K562 (cell line): ENCODE data around the gene HAUS2. TPM values are rescaled to one million over a fixed set of nuclear protein-coding genes. Genes with fewer than 3 reads are reported as not detected.

ENCODE experiments used
- ATAC-seq: fragments of 200-7000 bp; cut with Tn5 transposase; 3 replicates; pipeline ENCODE4 v1.9.1; 2020; ENCODE audit warnings: moderate library complexity
- BruUV-seq: library from RNA; stranded (reverse); fragments of 400-500 nt; replicated peaks from 2 replicates; lab custom pipeline; 2021; lab: Mats Ljungman, UMichigan
- CTCF ChIA-PET: fragments of 300-600 bp; formaldehyde crosslinking; extraction: SDS; loops from one replicate; lab custom pipeline; 2021; ENCODE audit warnings: low intra/inter-chr PET ratio; lab: Yijun Ruan, JAX
- POLR2A ChIA-PET: fragments of 300-600, 350-650 bp; sonication (Branson Sonifier 250); formaldehyde crosslinking; extraction: SDS; loops from one replicate; lab custom pipeline; 2021; ENCODE audit warnings: antibody characterized with exemption, inconsistent platforms; lab: Yijun Ruan, JAX
- DNase-seq, 4 experiments: peaks; one replicate each; pipeline versions ENCODE4 v3.0.0 to v3.0.0-alpha.2; 2011 to 2018; ENCODE audit warnings: low spot score in 3 of 4, mixed read lengths in 3 of 4; ENCODE audit errors: extremely low read depth in 1 of 4
- FAIRE-seq: peaks from 2 replicates; lab custom pipeline; 2011; peaks lifted over from hg19 to GRCh38; lab: Jason Lieb, UNC
- H2AFZ ChIP-seq: 2 replicates; pipeline ENCODE4 v1.6.0; 2011; ENCODE audit warnings: low read depth, low read length, control low read depth, inconsistent platforms
- H3K27ac ChIP-seq: fragments of 200-600 bp; 3 replicates; pipeline ENCODE4 v1.8.0; 2011; ENCODE audit warnings: low read depth, mild to moderate bottlenecking, control low read depth, inconsistent platforms, low read length, moderate library complexity, mixed read lengths; ENCODE audit errors: extremely low read depth
- H3K27me3 ChIP-seq, 2 experiments: fragments of 300-600 bp in 1 of 2; 2 replicates in 1 of 2; 3 replicates in 1 of 2; pipeline versions ENCODE4 v1.6.0 to v1.8.0; 2011; ENCODE audit warnings: inconsistent platforms in 2 of 2, low read length in 2 of 2, mild to moderate bottlenecking in 1 of 2, mixed read lengths in 1 of 2, moderate library complexity in 1 of 2; ENCODE audit not compliant: control insufficient read depth in 2 of 2, insufficient read depth in 2 of 2
- H3K36me3 ChIP-seq: fragments of 300-600 bp; 3 replicates; pipeline ENCODE4 v1.8.0; 2011; ENCODE audit warnings: mild to moderate bottlenecking, low read length, inconsistent platforms; ENCODE audit not compliant: control insufficient read depth, insufficient read depth
- H3K4me1 ChIP-seq, 2 experiments: fragments of 200-600 bp in 1 of 2; replicated peaks in 1 of 2; 2 replicates in 1 of 2; 3 replicates in 1 of 2; pipeline versions ENCODE4 v1.5.1 to v1.8.0; 2011; ENCODE audit warnings: inconsistent platforms in 2 of 2, low read length in 2 of 2, mild to moderate bottlenecking in 1 of 2, mixed read lengths in 1 of 2, moderate library complexity in 1 of 2; ENCODE audit not compliant: control insufficient read depth in 2 of 2, insufficient read depth in 2 of 2
- H3K4me2 ChIP-seq: 2 replicates; pipeline ENCODE4 v1.6.1; 2011; ENCODE audit warnings: low read length, control low read depth, inconsistent platforms, mixed read lengths; ENCODE audit not compliant: insufficient read depth
- H3K4me3 ChIP-seq: fragments of 200-600 bp; sonication (generic), shearing (Covaris generic); 2 replicates; pipeline ENCODE4 v1.5.1; 2016; ENCODE audit warnings: control low read depth, inconsistent platforms
- H3K79me2 ChIP-seq: fragments of 200-600 bp; 3 replicates; pipeline ENCODE4 v1.8.0; 2011; ENCODE audit warnings: low read length, inconsistent platforms; ENCODE audit not compliant: control insufficient read depth, insufficient read depth
- H3K9ac ChIP-seq, 2 experiments: 2 replicates each; pipeline versions ENCODE4 v1.6.0 to v1.6.1; 2011; ENCODE audit warnings: low read depth in 2 of 2, low read length in 2 of 2, control low read depth in 1 of 2, inconsistent platforms in 1 of 2, mild to moderate bottlenecking in 1 of 2, mixed read lengths in 1 of 2; ENCODE audit not compliant: insufficient read depth in 1 of 2
- H3K9me1 ChIP-seq: one replicate; pipeline ENCODE4 v1.6.0; 2011; ENCODE audit warnings: inconsistent platforms, mild to moderate bottlenecking, low read length, moderate library complexity; ENCODE audit not compliant: control insufficient read depth, insufficient read depth
- H3K9me3 ChIP-seq: replicated peaks from 2 replicates; pipeline ENCODE4 v1.5.1; 2011; ENCODE audit warnings: low read depth, low read length, inconsistent platforms; ENCODE audit not compliant: control insufficient read depth, insufficient read depth
- H4K20me1 ChIP-seq: replicated peaks from 2 replicates; pipeline ENCODE4 v1.6.1; 2011; ENCODE audit warnings: low read length, inconsistent platforms, mixed read lengths; ENCODE audit not compliant: control insufficient read depth, insufficient read depth
- CCAR2 ChIP-seq: fragments of 200-400 bp; formaldehyde crosslinking; IDR thresholded peaks from 2 replicates; pipeline ENCODE4 v1.6.1; 2017; ENCODE audit warnings: mild to moderate bottlenecking, low read depth, low read length
- HOXB6 ChIP-seq: fragments of 250-450 bp; sonication (Bioruptor Pico); IDR thresholded peaks from 2 replicates; pipeline ENCODE4 v1.5.1; 2022; ENCODE audit warnings: mild to moderate bottlenecking, borderline replicate concordance
- NBN ChIP-seq: fragments of 450-650 bp; IDR thresholded peaks from 2 replicates; pipeline ENCODE4 v1.6.1; 2016; ENCODE audit warnings: low read depth, mild to moderate bottlenecking
- RERE ChIP-seq: sonication (generic); formaldehyde crosslinking; IDR thresholded peaks from 2 replicates; pipeline ENCODE4 v1.8.0; 2023; ENCODE audit warnings: missing genetic modification reagents, mild to moderate bottlenecking, borderline replicate concordance
- TEAD4 ChIP-seq, 2 experiments: sonication (generic) in 1 of 2; formaldehyde crosslinking in 1 of 2; IDR thresholded peaks; 2 replicates each; pipeline versions ENCODE4 v1.6.1 to v1.8.0; 2012 to 2022; ENCODE audit warnings: borderline replicate concordance in 1 of 2, inconsistent platforms in 1 of 2, low read length in 1 of 2, mild to moderate bottlenecking in 1 of 2, missing genetic modification reagents in 1 of 2
- ZNF140 ChIP-seq: fragments of 250-450 bp; sonication (Bioruptor Pico); IDR thresholded peaks from 2 replicates; pipeline ENCODE4 v1.8.0; 2021; ENCODE audit warnings: moderate library complexity, mild to moderate bottlenecking, inconsistent platforms
- ZNF263 ChIP-seq: sonication (generic); formaldehyde crosslinking; IDR thresholded peaks from 2 replicates; pipeline ENCODE4 v1.8.0; 2022; ENCODE audit warnings: mild to moderate bottlenecking, missing genetic modification reagents, borderline replicate concordance
- ZNF384 ChIP-seq: IDR thresholded peaks from 2 replicates; pipeline ENCODE4 v1.6.1; 2012; ENCODE audit warnings: low read depth, low read length, improper control_type of control experiment
- ZNF507 ChIP-seq: conservative IDR thresholded peaks from 2 replicates; pipeline ENCODE4 v1.6.1; 2017; ENCODE audit warnings: missing genetic modification characterization, missing compliant biosample characterization
- WGBS: fragments of 100-300 bp; shearing (Covaris generic); methylation state at CpG from one replicate; pipeline ENCODE4 v1.1.6; 2016; ENCODE audit warnings: low coverage, mixed read lengths; ENCODE audit not compliant: insufficient coverage; ENCODE audit errors: missing lambda C conversion rate; 5-methylcytosine and 5-hydroxymethylcytosine counted together
- in situ Hi-C: fragments of 300-500 bp; cut with MboI; formaldehyde crosslinking; loops from 4 replicates; pipeline ENCODE4 v1.15.0; 2018; ENCODE audit warnings: inconsistent platforms, mixed read lengths
- intact Hi-C: fragments of 100-400 bp; cut with micrococcal nuclease; formaldehyde crosslinking; loops from 2 replicates; pipeline ENCODE4 v1.14.2; 2022
- polyA plus RNA-seq, 8 experiments: library from polyadenylated mRNA; depleted of rRNA in 4 of 8; stranded (reverse) in 5 of 8; unstranded in 3 of 8; fragments of >200 nt; fragmentation: Nextera tagmentation in 2 of 8; fragmentation: Illumina TruSeq in 1 of 8; extraction: Ambion mirVana in 2 of 8; extraction: Trizol in 1 of 8; gene quantifications; 2 replicates each; pipeline versions ENCODE4 v1.2.1 to v1.2.3, GENCODE V29; 2011 to 2014; ENCODE audit warnings: inconsistent platforms in 1 of 8, missing spikeins in 1 of 8
- total RNA-seq, 7 experiments: library from RNA; depleted of rRNA in 6 of 7; stranded (reverse); fragments of >200 nt in 6 of 7; fragmentation: Illumina TruSeq in 2 of 7; extraction: Trizol in 2 of 7; gene quantifications; 2 replicates each; pipeline versions ENCODE4 v1.2.1 to v1.2.3, GENCODE V29; 2011 to 2021; ENCODE audit warnings: low replicate concordance in 1 of 7
- TF ChIP-seq, protein P1 (sequence below): IDR thresholded peaks from 2 replicates; pipeline ENCODE4 v1.6.1; 2012; ENCODE audit warnings: low read depth, low read length, improper control_type of control experiment, borderline replicate concordance

Gene HAUS2
- total and polyA plus RNA-seq, 9 of the 15 experiments (the other 6 are each of a cell fraction or from before 2014, with no cell fraction given), result 30.6 to 64.9 (median 54.1) TPM

- Histone ChIP-seq H3K27me3 (no peaks in the 10 kb centered on the region), H3K9ac (no peak overlapping the region), H3K4me2 (peak overlapping the region; percentile 52), H3K4me1 (peaks cover 5 to 28% of the 10 kb centered on the region in 2 experiments), H3K9me1 (no peaks in the 10 kb centered on the region), H4K20me1 (no peaks in the 10 kb centered on the region), H3K9me3 (no peaks in the 10 kb centered on the region), H3K36me3 (peaks cover 32% of the 10 kb centered on the region), H2AFZ (peak overlapping the region; percentile 60), H3K4me3 (no peak overlapping the region), H3K79me2 (peaks cover 72% of the 10 kb centered on the region), H3K27ac (peak overlapping the region; percentile 50; the same call in 1 of the 3 replicates)
- POLR2A ChIA-PET, result interaction anchor here (0.7 to 1.3 kb wide), 2 partner anchors 9 to 68 kb away, joined by 3 read pairs; no protein-coding TSS in a partner anchor
- BruUV-seq, result no TSS peak
- ATAC-seq, result peak; percentile 86
- intact Hi-C loops, result loop anchor here (10.0 kb wide), 1 partner anchor 77 kb away; no protein-coding TSS in a partner anchor
- in situ Hi-C loops, result no loop called here
- peak in 2 of 4 experiments; percentile 22 to 45 for DNase-seq
- CTCF ChIA-PET, result no interaction called here
- peak; percentile 74 for FAIRE-seq
- 15% methylated on average over 9 of the region's 9 CpGs for WGBS
- TF ChIP-seq ZNF140 (CRISPR knock-in tag), result no peak
- TF ChIP-seq CCAR2, result no peak
- no peak for TF ChIP-seq ZNF263 (CRISPR knock-in tag)
- no peak for TF ChIP-seq HOXB6
- TF ChIP-seq TEAD4 (IDR thresholded peaks at IDR 0.05; ENCODE audit: low read length), result no peak
- no peak for TF ChIP-seq TEAD4 (CRISPR knock-in tag; IDR thresholded peaks at IDR 0.05; ENCODE audit: borderline replicate concordance)
- TF ChIP-seq, protein P1, sequence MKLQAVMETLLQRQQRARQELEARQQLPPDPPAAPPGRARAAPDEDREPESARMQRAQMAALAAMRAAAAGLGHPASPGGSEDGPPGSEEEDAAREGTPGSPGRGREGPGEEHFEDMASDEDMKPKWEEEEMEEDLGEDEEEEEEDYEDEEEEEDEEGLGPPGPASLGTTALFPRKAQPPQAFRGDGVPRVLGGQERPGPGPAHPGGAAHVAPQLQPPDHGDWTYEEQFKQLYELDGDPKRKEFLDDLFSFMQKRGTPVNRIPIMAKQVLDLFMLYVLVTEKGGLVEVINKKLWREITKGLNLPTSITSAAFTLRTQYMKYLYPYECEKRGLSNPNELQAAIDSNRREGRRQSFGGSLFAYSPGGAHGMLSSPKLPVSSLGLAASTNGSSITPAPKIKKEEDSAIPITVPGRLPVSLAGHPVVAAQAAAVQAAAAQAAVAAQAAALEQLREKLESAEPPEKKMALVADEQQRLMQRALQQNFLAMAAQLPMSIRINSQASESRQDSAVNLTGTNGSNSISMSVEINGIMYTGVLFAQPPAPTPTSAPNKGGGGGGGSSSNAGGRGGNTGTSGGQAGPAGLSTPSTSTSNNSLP, result 0 out of 2 replicates have a peak, but pooled peaks have one; percentile 21
- no peak for TF ChIP-seq NBN
- no peak for TF ChIP-seq ZNF507 (tag)
- peak; percentile 75 for TF ChIP-seq ZNF384
- TF ChIP-seq RERE (CRISPR knock-in tag), result no peak
Observed at GRCh38 chr15:42508263-42508690, 40.4 kb upstream of the HAUS2 start.
